ENCODE measurements around the gene FAM174C.

Gene FAM174C

DNA sequence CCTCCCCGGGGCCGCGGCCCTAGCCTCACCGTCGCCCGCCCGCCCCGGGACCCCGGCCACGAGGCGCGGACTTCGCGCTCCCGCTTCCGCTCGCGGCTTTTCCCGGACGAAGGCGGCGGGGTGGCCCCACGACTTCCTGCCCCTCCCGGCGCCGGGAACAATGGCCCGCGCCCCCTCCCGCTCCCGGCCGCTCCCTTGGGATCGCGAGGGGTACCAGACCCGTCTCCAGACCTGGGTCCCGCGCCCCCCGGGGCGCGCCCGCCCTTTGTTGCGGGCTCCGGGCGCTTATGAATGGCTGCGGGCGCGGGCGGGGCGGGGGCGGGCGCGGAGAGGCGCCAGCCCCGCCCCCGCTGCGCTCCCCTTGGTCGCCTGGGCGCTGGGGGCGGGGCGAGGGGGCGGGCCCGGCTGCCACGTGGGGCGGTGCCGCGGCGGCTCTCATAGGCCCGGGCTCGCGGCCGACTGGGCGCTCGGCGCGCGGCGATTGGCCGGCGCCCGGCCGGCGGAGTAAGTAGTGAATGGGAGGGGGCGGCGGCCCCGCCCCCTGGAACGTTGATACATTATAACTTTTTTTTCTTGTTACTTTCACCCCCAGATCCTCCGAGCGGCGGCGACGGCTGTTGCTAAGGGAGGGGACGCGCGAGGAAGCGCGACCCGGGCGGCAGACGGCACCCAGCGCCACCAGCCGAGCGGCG, 25.9 kb upstream of the FAM174C start (continued):
- TF ChIP-seq ZNF169 (tag by site-specific recombination; IDR thresholded peaks at IDR 0.05) (no peak), ZSCAN23 (tag by site-specific recombination; IDR thresholded peaks at IDR 0.05) (no peak), ZNF10 (tag by site-specific recombination; IDR thresholded peaks at IDR 0.05) (no peak), BCL11B (tag by site-specific recombination; IDR thresholded peaks at IDR 0.05; ENCODE audit: low read depth) (0 out of 2 replicates have a peak, but pooled peaks have one; percentile 32), GLIS2 (tag by site-specific recombination; IDR thresholded peaks at IDR 0.05) (peak; percentile 15), ZNF510 (tag by site-specific recombination; IDR thresholded peaks at IDR 0.05; ENCODE audit: insufficient replicate concordance) (no peak), KLF8 (tag by site-specific recombination; IDR thresholded peaks at IDR 0.05) (peak; percentile 16), ZNF155 (tag by site-specific recombination; IDR thresholded peaks at IDR 0.05) (no peak), MEIS1 (CRISPR knock-in tag; IDR thresholded peaks at IDR 0.05; ENCODE audit: borderline replicate concordance) (no peak), ZNF473 (tag by site-specific recombination; IDR thresholded peaks at IDR 0.05) (no peak), ZNF670 (tag by site-specific recombination; IDR thresholded peaks at IDR 0.05; ENCODE audit: low read depth) (no peak), ZNF549 (tag by site-specific recombination; IDR thresholded peaks at IDR 0.05) (no peak), ZNF404 (tag by site-specific recombination; IDR thresholded peaks at IDR 0.05) (no peak), MZF1 (tag by site-specific recombination; IDR thresholded peaks at IDR 0.05; ENCODE audit: borderline replicate concordance) (no peak), ZNF777 (tag by site-specific recombination; IDR thresholded peaks at IDR 0.05; ENCODE audit: borderline replicate concordance) (no peak), ZEB2 (tag by site-specific recombination; IDR thresholded peaks at IDR 0.05) (no peak; the same call in 1 of the 2 replicates), IKZF3 (tag by site-specific recombination; IDR thresholded peaks at IDR 0.05) (peak; percentile 95), RBAK (tag by site-specific recombination; IDR thresholded peaks at IDR 0.05) (no peak), ZNF514 (tag by site-specific recombination; IDR thresholded peaks at IDR 0.05) (no peak), GLIS1 (tag by site-specific recombination; IDR thresholded peaks at IDR 0.05) (peak; percentile 68), GLI2 (tag by site-specific recombination; IDR thresholded peaks at IDR 0.05; ENCODE audit: borderline replicate concordance, low read depth) (no peak), ZNF391 (tag by site-specific recombination; IDR thresholded peaks at IDR 0.05; ENCODE audit: borderline replicate concordance, low read depth) (0 out of 2 replicates have a peak, but pooled peaks have one; percentile 63), EGR2 (tag by site-specific recombination; IDR thresholded peaks at IDR 0.05; ENCODE audit: low read depth) (peak; percentile 51; the same call in 1 of the 2 replicates), ZFP69B (tag by site-specific recombination; IDR thresholded peaks at IDR 0.05) (peak; percentile 82)
- TF ChIP-seq, protein P1, sequence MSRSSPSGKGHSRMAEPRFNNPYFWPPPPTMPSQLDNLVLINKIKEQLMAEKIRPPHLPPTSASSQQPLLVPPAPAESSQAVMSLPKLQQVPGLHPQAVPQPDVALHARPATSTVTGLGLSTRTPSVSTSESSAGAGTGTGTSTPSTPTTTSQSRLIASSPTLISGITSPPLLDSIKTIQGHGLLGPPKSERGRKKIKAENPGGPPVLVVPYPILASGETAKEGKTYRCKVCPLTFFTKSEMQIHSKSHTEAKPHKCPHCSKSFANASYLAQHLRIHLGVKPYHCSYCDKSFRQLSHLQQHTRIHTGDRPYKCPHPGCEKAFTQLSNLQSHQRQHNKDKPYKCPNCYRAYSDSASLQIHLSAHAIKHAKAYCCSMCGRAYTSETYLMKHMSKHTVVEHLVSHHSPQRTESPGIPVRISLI (tag by site-specific recombination; IDR thresholded peaks at IDR 0.05), result peak; percentile 60; the same call in 1 of the 2 replicates
- TF ChIP-seq, protein P2, sequence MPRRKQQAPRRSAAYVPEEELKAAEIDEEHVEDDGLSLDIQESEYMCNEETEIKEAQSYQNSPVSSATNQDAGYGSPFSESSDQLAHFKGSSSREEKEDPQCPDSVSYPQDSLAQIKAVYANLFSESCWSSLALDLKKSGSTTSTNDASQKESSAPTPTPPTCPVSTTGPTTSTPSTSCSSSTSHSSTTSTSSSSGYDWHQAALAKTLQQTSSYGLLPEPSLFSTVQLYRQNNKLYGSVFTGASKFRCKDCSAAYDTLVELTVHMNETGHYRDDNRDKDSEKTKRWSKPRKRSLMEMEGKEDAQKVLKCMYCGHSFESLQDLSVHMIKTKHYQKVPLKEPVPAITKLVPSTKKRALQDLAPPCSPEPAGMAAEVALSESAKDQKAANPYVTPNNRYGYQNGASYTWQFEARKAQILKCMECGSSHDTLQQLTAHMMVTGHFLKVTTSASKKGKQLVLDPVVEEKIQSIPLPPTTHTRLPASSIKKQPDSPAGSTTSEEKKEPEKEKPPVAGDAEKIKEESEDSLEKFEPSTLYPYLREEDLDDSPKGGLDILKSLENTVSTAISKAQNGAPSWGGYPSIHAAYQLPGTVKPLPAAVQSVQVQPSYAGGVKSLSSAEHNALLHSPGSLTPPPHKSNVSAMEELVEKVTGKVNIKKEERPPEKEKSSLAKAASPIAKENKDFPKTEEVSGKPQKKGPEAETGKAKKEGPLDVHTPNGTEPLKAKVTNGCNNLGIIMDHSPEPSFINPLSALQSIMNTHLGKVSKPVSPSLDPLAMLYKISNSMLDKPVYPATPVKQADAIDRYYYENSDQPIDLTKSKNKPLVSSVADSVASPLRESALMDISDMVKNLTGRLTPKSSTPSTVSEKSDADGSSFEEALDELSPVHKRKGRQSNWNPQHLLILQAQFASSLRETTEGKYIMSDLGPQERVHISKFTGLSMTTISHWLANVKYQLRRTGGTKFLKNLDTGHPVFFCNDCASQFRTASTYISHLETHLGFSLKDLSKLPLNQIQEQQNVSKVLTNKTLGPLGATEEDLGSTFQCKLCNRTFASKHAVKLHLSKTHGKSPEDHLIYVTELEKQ (tag by site-specific recombination; IDR thresholded peaks at IDR 0.05; ENCODE audit: borderline replicate concordance), result no peak
- TF ChIP-seq, protein P3, sequence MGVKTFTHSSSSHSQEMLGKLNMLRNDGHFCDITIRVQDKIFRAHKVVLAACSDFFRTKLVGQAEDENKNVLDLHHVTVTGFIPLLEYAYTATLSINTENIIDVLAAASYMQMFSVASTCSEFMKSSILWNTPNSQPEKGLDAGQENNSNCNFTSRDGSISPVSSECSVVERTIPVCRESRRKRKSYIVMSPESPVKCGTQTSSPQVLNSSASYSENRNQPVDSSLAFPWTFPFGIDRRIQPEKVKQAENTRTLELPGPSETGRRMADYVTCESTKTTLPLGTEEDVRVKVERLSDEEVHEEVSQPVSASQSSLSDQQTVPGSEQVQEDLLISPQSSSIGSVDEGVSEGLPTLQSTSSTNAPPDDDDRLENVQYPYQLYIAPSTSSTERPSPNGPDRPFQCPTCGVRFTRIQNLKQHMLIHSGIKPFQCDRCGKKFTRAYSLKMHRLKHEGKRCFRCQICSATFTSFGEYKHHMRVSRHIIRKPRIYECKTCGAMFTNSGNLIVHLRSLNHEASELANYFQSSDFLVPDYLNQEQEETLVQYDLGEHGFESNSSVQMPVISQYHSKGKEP (tag by site-specific recombination; IDR thresholded peaks at IDR 0.05), result 0 out of 2 replicates have a peak, but pooled peaks have one; percentile 10
- TF ChIP-seq, protein P4, sequence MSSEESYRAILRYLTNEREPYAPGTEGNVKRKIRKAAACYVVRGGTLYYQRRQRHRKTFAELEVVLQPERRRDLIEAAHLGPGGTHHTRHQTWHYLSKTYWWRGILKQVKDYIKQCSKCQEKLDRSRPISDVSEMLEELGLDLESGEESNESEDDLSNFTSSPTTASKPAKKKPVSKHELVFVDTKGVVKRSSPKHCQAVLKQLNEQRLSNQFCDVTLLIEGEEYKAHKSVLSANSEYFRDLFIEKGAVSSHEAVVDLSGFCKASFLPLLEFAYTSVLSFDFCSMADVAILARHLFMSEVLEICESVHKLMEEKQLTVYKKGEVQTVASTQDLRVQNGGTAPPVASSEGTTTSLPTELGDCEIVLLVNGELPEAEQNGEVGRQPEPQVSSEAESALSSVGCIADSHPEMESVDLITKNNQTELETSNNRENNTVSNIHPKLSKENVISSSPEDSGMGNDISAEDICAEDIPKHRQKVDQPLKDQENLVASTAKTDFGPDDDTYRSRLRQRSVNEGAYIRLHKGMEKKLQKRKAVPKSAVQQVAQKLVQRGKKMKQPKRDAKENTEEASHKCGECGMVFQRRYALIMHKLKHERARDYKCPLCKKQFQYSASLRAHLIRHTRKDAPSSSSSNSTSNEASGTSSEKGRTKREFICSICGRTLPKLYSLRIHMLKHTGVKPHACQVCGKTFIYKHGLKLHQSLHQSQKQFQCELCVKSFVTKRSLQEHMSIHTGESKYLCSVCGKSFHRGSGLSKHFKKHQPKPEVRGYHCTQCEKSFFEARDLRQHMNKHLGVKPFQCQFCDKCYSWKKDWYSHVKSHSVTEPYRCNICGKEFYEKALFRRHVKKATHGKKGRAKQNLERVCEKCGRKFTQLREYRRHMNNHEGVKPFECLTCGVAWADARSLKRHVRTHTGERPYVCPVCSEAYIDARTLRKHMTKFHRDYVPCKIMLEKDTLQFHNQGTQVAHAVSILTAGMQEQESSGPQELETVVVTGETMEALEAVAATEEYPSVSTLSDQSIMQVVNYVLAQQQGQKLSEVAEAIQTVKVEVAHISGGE (tag by site-specific recombination; conservative IDR thresholded peaks at IDR 0.05; ENCODE audit: low read depth), result no peak
